GM21423 (cell line): ENCODE measurements around the gene TBC1D4.

ENCODE experiments used
- ATAC-seq: cut with Tn5 transposase; IDR thresholded peaks from one replicate; pipeline ENCODE4 v1.9.1; 2021; ENCODE audit warnings: mild to moderate bottlenecking, moderate library complexity; ENCODE audit not compliant: unreplicated experiment

TBC1D4 gene

DNA sequence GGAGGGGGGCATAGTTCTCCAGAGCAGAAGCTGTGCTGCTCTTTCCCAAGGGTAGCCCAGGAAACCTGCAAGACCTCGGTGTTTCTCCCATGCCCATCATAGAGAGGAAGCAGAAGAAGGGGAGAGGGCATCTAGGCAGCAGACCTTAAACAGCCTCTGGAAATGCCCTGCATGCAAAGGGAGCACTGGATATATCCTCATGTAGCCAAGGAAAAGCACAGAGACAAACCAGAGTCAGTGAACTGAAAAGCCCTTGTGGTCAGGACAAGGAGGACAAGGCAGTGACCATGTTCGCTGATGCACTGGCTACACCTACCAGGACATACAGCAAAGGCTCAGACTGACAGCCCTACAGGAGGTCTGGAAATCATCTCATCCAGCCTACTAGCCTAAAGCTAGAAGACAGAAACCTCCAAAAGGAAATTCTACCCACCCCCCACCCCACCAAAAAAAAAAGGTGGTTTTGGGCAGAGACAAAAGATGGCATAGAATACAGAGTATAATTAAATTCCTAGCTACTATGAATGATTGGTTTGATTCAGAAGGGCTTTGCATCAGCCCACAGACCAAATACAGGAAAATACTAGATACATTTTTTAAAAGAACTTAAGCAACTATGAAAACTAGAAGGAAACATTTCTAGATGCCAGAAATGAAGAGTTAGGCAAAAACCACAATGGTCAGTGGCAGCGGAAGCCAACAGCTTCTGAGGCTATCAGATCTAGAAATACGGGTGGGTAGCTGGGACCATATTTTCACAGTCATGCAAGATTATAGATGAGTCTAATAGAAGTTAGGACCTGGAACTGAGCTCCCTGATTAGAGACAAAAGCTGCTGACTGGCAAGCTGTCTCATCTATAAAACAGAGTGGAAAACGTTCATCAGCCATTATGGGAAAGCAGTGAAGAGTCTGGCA lies 4.4 kb upstream of the TBC1D4 start:
- no peak for ATAC-seq

DNA sequence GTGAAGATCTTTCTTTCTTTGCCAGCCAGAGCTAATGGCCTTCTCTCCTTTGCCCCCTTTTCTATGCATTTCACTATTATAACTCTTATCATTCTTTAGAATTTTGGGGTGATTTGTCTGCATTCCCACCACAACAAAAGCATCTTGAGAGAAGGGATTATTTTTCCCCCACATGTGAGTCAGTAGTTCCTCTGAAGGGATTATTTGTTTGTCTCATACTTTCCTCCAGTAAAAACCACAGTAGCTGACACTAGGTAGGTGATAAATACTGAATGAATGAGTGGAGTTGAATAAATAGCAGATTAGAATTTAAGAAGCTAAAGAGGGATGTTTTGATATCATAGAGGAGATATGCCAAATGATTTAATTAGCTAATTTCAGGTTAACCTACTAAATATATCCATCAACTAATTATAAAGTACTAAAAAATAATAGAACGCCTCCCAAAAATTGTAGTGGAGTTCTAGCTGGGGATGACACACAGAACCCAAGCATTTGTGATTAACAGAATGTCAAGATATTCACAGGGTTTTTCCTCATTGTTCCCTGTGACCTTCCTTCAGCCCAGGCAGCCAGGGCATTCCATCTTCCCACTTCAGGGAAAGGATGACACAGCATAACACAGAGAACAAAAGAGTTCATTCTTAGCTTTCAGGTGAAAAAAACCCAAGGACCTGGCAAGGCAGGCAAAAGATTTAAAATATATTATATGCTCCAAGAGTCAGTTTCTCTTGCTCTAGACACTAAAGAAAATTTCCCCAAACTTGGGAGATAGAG lies 3.5 kb upstream of the TBC1D4 start:
- ATAC-seq = no peak

DNA sequence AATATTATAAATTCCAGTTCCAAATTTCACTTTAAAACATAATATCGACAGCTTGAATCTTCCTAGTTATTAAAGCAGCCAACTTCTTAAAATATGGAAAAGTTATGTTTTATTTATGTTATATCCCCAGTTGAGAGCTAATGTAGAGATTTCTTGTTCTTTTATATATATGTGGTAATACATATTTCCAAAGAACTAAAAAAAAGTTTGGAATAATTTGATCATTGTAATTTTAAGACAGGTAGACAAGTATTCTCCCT lies 781 bp upstream of the TBC1D4 start:
- no peak for ATAC-seq

DNA sequence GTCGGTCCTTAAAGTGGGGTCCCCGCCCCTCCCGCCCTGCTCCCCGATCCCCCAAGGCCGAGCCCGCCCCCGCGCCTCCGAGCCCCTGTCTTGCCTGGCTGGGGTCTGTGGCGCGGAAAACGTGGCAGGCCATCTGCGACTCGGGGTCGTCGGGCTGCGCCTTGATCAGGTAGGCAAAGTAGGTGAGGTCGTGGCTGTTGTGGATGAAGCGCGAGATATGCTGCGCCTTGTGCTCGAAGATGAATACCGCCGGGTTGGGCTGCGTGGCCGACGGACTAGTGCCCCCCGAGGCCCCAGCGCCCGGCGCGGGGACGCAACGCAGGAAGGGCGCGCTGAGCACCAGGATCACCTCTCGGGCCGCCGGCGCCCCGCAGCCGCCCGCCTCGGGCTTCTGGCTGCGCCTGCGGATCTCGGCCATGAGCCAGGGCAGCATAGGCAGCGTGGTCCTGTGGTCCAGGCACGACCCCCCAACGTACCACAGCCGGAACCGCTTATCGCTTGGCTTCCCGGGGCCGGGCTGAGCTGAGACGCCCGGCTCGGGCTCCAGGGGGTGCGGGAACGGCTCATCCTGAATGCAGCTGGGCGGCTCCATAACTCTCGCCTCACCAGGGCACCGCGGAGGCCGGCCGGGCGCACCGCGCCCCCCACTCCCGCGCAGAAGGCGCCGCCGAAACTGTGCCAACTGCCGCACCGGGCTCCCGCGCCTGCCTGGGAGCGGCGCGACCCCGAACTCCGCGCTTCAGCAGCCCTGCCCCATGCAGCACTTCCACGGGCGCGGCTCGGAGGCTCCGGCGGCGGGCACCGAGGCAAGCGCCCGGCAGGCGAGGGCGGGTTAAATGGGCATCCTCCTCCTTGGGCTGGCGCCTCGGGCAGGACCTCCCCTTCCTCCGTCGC lies 546 bp downstream of the TBC1D4 start:
- peak; percentile 23 for ATAC-seq

DNA sequence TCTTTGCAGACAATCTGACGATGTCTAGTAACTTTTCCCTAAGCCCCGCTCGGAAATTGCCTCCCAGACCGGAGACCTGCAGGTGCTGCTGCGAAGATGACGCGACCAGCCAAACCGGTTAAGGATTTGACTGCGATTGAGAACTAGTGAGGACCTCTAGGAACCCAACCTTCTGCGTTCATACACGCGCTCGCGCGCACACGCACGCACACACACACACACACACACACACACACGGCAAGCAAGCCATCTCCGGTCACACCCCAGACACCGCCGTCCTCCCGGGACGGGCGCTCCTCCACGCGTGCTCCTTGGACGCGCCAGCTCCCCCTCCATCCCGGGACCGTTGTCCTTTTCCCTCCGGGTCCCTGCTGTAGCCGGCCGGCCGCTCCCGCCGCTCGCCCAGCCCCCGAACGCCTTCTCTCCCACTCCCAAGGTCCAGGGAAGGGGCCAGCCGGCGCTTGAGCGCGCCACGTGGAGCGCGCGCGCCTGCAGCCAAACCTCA lies 1.2 kb downstream of the TBC1D4 start:
- ATAC-seq = no peak

DNA sequence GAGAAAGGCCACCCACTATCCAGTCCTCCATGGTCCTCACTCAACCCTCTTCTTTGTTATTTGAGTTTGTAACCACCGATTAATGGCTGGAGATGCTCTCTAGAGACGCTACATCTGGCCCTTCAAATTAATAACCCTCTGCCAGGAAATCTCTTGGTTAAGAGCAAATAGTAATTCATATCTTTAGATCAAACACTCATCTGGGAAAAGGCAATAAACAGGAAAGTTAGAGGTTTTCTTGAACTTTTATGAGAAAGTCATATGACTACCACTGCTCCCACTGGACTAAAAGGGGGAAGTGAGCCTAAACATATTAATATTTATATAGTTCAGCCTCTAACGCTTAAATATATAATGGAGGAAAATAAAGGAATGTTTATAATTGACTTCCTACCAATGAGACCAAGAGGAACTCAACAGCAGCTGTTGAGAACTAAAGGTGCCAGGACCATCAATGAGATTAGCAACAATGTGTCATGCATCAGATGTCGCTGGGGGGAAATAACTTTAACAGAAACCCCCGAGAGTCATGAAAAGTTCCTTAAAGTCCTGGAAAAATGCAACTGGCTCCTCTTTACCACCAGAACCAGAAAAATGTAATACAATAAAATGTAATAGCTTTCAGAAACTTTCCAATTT lies 2.7 kb downstream of the TBC1D4 start:
- ATAC-seq = no peak

DNA sequence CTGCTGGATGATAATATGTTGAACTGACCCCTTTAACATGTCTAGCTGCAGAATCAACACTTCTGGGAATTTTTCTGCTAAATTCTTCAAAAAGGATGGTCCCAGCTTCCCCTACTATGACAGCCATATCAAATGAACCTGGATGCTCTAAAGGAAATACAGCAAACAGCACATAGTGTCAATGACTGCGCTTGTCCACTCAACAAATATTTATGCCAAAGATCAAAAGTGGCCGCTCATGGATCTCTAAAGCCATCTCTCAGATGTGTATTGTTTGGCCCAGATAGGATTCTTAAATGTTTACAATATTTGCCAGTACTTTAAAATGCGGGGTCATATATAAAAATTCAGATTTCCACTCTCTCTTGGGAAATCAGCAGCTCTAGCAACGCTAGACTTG lies 3.3 kb downstream of the TBC1D4 start:
- no peak for ATAC-seq

DNA sequence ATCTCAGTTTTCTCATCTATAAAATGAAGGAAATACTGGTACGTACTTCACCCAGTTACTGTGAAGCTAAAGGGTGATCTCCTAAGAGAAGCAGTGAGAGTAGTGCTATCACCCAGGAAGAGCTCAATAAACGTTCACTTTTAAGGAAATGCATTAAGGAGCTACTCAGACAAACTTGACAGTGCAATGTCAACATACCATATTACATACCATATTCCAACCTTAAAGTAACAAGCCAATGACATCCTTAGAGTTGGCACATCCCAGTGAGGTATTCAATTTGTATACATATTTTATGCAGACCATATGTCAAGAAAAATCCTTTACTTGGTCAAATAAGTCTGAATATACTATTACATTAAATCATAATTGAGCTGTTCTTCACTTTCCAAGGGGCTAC lies 7.0 kb downstream of the TBC1D4 start:
- no peak for ATAC-seq

DNA sequence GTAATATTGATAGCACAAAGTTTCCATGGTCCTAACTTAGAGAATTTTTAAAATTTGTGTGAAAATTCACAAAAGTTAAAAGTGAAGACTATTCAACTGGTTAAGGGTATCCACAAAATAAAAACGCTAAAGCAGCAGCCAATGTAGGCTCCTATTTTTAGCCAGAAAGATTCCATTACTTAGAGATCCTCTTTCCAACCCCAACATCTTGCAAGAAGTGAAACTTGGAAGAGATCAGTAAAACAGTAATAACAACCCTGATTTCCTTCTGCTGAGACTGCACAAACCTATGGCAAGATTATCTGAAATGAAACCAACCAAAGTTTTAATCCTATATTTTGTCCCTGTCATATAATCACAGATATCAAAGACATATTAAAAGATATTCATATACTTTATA lies 8.5 kb downstream of the TBC1D4 start:
- ATAC-seq = no peak

DNA sequence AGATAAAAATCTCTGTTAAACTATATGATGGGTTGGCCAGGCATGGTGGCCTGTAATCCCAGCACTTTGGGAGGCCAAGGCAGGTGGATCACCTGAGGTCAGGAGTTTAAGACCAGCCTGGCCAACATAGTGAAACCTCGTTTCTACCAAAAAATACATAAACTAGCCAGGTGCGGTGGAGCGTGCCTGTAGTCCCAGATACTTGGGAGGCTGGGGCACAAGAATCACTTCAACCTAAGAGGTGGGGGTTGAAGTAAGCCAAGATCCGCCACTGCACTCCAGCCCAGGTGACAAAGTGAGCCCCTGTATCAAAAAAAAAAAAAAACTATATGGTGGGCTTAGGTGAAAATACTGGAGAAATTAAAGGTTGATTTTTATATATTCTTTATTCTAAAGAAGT lies 11.3 kb downstream of the TBC1D4 start:
- ATAC-seq = no peak

DNA sequence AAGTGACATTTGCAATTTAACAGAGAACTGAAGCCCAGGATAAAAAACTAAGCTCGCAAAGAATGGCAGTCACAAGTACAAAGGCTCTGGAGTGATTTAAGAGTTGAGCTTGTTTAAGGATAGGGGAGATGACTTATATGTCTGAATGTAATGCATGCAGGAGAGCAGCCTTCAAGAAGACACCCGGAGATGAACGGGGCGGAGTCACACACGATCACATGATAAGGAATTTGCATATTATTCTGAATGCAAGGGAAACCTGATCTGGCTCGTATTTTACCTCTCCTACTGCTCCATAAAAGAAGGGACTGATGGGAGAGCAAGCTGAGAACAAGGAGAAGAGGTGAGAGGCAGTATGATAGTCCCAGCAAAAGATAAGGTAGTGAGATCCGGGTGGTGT lies 12.9 kb downstream of the TBC1D4 start:
- ATAC-seq = no peak

DNA sequence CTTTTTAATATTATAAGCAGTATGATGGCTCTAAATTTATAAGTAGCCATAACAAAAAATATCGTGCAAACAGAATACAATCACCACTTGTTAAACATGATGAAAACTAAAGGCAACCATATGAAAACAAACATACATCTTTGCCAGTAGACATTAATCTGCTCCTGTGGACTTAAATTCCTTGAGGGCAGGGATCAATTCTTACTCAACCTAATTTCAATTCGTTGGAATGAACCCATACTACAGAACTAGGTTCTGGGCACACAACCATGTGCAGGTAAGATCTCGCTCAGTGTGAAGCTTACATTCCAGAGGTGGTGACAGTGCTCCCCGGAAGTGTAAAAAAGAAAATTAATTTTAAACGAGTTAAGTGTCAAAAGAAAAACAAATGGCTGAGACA lies 13.4 kb downstream of the TBC1D4 start:
- ATAC-seq = no peak

DNA sequence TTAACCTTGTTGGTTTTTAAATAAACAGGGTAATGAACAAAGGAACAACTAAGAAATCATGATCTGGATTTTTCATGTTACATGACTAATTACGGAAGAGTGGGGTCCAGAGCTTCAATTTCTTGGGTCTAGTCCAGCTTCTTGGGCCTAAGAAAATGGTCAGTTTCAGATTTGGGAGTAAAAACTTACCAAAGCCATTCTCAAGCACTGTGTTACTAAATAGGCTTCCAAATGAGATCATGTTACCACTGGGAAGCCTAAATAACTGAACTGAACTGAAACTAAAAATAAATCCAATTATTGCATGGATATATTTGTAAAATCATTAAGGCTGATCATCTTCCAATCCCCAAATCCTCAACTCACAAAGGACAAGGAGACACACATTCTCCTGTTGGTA lies 13.9 kb downstream of the TBC1D4 start:
- no peak for ATAC-seq

DNA sequence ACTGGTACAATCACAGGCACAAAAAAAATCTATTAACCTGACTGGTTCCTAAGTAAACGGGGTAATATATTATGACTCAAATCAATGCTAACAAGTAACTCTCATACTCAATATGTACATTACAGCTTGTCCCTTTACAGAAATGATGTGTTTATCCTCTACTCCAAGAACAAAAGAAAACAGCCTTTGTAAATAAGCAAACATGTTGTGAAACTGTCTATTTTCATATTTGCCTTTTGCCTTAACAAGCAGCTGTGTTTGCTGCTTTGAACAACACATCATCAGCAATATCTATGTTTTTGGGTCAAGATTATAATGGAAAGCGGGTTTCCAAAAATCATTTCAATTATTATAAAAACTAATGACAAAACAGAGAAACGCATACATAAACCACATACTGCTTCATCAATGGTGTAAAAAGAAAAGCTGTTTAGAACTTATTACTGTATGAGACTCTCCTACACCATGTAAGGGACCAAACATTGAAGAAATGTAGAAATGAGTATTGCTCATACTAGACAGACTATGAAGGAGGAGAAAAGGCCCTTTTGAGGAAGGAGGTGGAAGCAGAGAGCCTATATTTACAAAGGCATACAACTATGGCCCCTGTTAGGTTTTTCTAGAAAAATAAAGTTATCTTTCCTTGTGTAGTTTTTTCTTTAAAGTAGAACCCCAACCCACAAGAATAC lies 14.8 kb downstream of the TBC1D4 start:
- ATAC-seq = no peak

DNA sequence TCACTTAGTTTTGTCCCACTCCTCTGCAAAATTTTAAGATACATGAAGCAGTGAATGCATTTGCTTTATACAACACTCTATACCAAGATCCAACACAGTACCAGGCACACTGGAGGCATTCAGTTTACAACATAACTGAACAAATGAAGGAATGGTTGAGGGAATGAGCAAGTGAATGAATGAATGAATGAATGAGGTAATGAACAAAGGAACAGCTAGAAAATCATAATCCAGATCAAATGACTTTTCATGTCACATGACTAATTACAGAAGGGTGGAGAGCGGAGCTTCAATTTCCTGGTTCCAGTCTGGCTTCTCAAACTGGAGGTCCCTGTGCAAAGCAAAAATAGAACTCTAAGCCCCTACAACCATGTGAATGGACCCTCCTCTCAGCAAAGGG lies 16.7 kb downstream of the TBC1D4 start:
- no peak for ATAC-seq

DNA sequence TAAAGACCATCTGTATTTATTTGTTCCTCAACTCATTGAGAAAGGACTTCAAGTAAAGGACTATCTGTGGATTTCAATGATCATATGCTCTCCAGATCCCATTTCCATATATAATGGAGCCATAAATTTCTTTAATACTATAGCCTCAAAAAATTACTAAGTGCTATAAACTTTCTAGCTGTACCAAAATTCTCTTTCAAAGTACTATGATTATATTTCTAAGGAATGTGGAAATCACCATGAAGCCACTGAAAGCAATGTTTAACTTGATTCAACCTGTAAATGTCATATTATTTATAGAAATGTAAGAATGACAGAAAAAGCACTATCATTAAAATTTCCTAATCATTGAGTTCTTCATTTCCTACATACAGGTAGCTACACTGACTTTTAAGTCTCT lies 20.7 kb downstream of the TBC1D4 start:
- ATAC-seq = no peak

DNA sequence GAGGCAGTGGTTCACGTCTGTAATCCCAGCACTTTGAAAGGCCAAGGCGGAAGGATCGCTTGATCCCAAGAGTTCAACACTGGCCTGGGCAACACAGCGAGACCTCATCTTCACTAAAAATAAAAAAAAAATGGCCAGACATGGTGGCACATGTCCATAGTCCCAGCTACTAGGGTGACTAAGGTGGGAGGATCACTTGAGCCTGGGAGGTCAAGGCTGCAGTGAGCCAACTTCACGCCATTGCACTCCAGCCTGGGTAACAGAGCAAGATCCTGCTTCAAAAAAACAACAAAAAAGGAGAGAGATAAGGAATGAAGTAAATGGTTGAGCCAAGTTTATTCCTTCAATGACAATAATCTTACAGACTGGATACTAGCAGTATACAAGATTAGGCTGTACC lies 21.3 kb downstream of the TBC1D4 start:
- no peak for ATAC-seq

DNA sequence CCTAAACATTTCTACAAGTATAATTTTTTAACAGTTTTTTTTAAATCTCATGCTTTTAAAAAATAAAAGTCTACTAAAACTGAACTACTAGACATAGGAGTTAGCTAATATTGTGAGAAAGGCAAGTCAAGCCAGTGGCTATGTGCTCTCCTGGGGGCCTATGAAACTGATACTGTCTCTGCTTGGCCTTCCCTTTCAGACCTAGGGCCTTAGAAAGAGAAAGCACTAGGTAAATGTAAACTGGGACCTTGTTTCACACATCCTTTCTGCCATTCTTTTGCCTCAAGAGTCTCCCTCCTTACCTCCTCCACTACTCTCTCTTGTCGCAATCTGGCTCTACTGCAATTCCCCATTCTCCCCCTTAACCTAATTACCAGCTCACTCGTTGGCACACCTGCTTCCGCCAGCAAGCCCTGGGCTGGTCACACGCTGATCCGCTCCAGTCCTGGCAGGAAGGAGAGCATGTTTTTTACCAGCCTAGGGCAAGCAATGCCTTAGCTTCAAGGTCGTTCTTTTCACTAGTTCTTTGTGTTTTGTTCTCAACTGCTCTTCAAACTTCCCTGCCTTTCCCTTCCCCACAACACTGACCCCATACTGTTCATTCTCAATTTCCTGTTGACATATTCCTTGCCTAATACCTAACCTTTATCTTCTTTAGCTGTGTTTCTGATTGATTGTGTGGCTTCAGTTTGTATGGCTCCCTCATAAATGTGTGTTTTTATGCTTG lies 23.1 kb downstream of the TBC1D4 start:
- ATAC-seq = peak; percentile 100

DNA sequence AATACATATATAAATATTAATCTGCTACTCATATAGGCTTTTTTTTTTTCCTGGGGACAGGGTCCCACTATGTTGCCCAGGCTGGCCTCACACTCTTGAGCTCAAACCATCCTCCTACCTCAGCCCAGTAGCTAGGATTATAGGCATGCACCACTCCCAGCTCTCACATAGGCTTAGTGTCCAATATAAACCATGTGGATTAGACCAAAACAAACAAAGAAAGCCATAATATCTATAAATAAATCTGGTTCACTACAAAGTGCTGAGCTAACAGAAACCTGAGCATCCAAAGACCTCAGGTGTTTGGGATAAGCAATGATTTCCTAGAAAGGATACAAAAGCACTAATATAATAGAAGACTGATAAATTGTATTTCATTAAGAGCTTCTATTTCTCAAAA lies 26.0 kb downstream of the TBC1D4 start:
- ATAC-seq = no peak

DNA sequence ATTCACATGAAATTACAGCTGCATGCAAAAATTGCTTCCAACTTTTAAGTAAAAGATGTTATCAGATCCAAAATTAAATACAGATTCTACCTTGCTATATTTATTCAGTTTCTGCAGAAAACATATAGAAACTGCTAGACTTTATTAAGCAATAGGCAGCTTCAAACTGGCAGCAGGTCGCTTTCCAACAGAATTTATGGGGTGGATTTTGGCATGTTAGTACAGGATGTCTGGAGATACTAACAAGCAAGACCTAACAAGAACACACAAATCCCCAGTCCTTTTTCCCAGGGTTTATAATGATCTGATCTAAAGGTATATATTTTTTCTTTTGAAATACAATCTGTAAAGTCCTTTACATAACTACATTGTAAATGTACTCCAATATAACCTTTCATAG lies 27.5 kb downstream of the TBC1D4 start:
- no peak for ATAC-seq
